Activated T-cell treated with anti-CD3 and anti-CD28 coated beads, Interleukin-2, amount 50 U/mL, for 1 hour (primary cell): ENCODE data around the gene ARHGAP1.

Source experiments
- DNase-seq: peaks from one replicate; pipeline ENCODE4 v3.0.0-alpha.2; 2020

ARHGAP1 gene

GRCh38 chr11:46635557-46636139 is 64.8 kb downstream of the ARHGAP1 start:
- DNase-seq = no peak

GRCh38 chr11:46633291-46634217 is 66.9 kb downstream of the ARHGAP1 start:
- DNase-seq = no peak

- no peak for DNase-seq
Measured at GRCh38 chr11:46632502-46632901, 67.9 kb downstream of the ARHGAP1 start.

- DNase-seq = no peak
Measured at GRCh38 chr11:46631676-46632075, 68.7 kb downstream of the ARHGAP1 start.

GRCh38 chr11:46630237-46630636 is 70.2 kb downstream of the ARHGAP1 start:
- DNase-seq = no peak

- DNase-seq = no peak
Measured at GRCh38 chr11:46628961-46629360, 71.5 kb downstream of the ARHGAP1 start.
